ENCODE results near the gene PPT2.

DNA sequence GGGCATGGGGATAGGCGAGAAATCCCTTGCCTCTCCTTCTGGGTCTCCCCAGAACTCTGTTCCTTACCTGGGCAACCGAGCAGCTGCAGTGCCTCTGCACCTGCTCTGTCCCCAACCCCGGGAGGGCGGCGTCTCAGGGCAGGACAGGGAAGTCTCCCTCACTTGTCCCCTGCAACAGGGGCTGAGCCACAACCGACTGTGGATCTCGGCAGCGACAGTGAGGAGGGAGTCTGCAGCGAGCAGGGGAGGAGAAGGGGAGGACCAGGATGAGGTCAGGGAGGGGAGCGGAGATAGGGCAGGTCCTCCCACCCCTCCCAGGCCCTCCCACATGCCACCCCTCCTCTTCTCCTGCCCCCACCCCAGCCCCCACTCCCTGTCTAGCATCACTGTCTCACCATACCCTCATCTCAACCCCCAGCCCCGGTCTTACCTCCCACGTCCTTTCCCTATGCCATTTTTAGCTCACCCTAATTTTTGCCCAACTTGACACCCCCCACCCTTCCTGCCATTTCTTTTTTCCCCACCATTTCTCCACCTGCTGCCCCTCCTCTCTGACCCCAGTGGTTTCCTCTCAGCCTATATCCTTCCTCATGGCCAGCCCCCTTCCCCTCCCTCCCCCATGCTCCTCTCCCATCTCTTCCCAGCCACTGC, 44.7 kb upstream of the PPT2 start, which contains the start of gene TNXB:
- TF ChIP-seq, protein P1, sequence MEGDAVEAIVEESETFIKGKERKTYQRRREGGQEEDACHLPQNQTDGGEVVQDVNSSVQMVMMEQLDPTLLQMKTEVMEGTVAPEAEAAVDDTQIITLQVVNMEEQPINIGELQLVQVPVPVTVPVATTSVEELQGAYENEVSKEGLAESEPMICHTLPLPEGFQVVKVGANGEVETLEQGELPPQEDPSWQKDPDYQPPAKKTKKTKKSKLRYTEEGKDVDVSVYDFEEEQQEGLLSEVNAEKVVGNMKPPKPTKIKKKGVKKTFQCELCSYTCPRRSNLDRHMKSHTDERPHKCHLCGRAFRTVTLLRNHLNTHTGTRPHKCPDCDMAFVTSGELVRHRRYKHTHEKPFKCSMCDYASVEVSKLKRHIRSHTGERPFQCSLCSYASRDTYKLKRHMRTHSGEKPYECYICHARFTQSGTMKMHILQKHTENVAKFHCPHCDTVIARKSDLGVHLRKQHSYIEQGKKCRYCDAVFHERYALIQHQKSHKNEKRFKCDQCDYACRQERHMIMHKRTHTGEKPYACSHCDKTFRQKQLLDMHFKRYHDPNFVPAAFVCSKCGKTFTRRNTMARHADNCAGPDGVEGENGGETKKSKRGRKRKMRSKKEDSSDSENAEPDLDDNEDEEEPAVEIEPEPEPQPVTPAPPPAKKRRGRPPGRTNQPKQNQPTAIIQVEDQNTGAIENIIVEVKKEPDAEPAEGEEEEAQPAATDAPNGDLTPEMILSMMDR (IDR thresholded peaks at IDR 0.05; ENCODE audit: poor library complexity): no peak
- TF ChIP-seq EZH2 (IDR thresholded peaks at IDR 0.05; ENCODE audit: borderline replicate concordance): no peak
- no peak for TF ChIP-seq EZH2phosphoT487 (IDR thresholded peaks at IDR 0.05; ENCODE audit: low read depth, severe bottlenecking, unreplicated experiment)
